Aorta (tissue), 5 donors: ENCODE data around the gene TMEM178B. TPM values are rescaled to one million over a fixed set of nuclear protein-coding genes. Genes with fewer than 3 reads are reported as not detected.

Source experiments
- ATAC-seq: fragments of 200-7000 bp; cut with Tn5 transposase; one replicate; pipeline ENCODE4 v1.9.1; 2022; ENCODE audit warnings: moderate library complexity; ENCODE audit not compliant: low FRiP score
- DNase-seq, 2 donors: peaks; one replicate each; pipeline ENCODE4 v3.0.0-alpha.2; 2020
- H3K27ac ChIP-seq, 2 donors: one replicate each; pipeline ENCODE4 v1.5.1; 2013; ENCODE audit warnings: low read length in 2 of 2, mild to moderate bottlenecking in 2 of 2, moderate library complexity in 2 of 2, control low read depth in 1 of 2, inconsistent platforms in 1 of 2, low read depth in 1 of 2
- H3K27me3 ChIP-seq, 2 donors: one replicate each; pipeline ENCODE4 v1.6.1; 2013; ENCODE audit warnings: control low read depth in 1 of 2, low read length in 1 of 2, mild to moderate bottlenecking in 1 of 2, moderate library complexity in 1 of 2; ENCODE audit not compliant: insufficient read depth in 2 of 2, control insufficient read depth in 1 of 2
- H3K36me3 ChIP-seq, 2 donors: one replicate each; pipeline ENCODE4 v1.6.1; 2013; ENCODE audit warnings: control low read depth in 1 of 2, low read length in 1 of 2, mild to moderate bottlenecking in 1 of 2; ENCODE audit not compliant: insufficient read depth in 2 of 2, control insufficient read depth in 1 of 2
- H3K4me1 ChIP-seq, 2 donors: one replicate each; pipeline ENCODE4 v1.6.1; 2013; ENCODE audit warnings: low read length in 2 of 2, control low read depth in 1 of 2, mild to moderate bottlenecking in 1 of 2, moderate library complexity in 1 of 2; ENCODE audit not compliant: insufficient read depth in 2 of 2, control insufficient read depth in 1 of 2
- H3K4me3 ChIP-seq, 2 donors: one replicate each; pipeline ENCODE4 v1.5.1; 2013; ENCODE audit warnings: low read length in 2 of 2, control low read depth in 1 of 2, mild to moderate bottlenecking in 1 of 2
- H3K9me3 ChIP-seq: one replicate; pipeline ENCODE4 v1.6.1; 2013; ENCODE audit warnings: mild to moderate bottlenecking, low read length; ENCODE audit not compliant: control insufficient read depth
- WGBS, 2 donors: extraction: QIAGEN DNeasy Blood & Tissue Kit; methylation state at CpG; one replicate each; pipeline ENCODE4 v1.1.7; 2013; 5-methylcytosine and 5-hydroxymethylcytosine counted together
- intact Hi-C, 2 donors: fragments of 100-400 bp; cut with DNase I; formaldehyde crosslinking; loops; one replicate each; pipeline versions ENCODE4 v1.14.2 to v1.15.0; 2022
- polyA plus RNA-seq, 2 donors: library from polyadenylated mRNA; stranded (reverse); fragments of 200-250 nt; gene quantifications; one replicate each; pipeline ENCODE4 v1.2.3, GENCODE V29; 2013
- total RNA-seq, 2 donors: library from RNA; stranded (reverse); fragmentation: NEBNext Ultra II Directional; extraction: Animal tissue kit (Norgen Biotek cat#: 25700); gene quantifications; one replicate each; pipeline ENCODE4 v1.2.1, GENCODE V29; 2021
- donor health status: healthy with polysubstance abuse.
- donor health status: Bipolar disorder and iron deficiency.
- donor health status: DM: no; HTN: no; CAD: no.
- donor health status: DM: no; HTN: no; CAD: no.
- donor health status: DM: yes; HTN: yes; CAD: no.

Gene TMEM178B
- total and polyA plus RNA-seq, 4 donors, result 0.05 to 0.42 (median 0.19) TPM

- intact Hi-C loops, result no loop called here
- ATAC-seq (no peak), DNase-seq (no peak)
- peaks cover 1% of the 10 kb centered on the region for H3K9me3 ChIP-seq
- no peak overlapping the region for H3K4me3 ChIP-seq
- peaks cover 0 to 1% of the 10 kb centered on the region in 2 donors for H3K27me3 ChIP-seq
- no peaks in the 10 kb centered on the region for H3K4me1 ChIP-seq
- no peak overlapping the region for H3K27ac ChIP-seq
- no peaks in the 10 kb centered on the region for H3K36me3 ChIP-seq
- 72 to 77% methylated on average over 4 of the region's 4 CpGs for WGBS, 2 donors
These were observed 202.2 kb downstream of the TMEM178B start for GRCh38 chr7:141276031-141276430.

GRCh38 chr7:141280100-141280499 is 206.2 kb downstream of the TMEM178B start:
- Histone ChIP-seq H3K27me3 (peaks cover 0 to 1% of the 10 kb centered on the region in 2 donors), H3K36me3 (no peaks in the 10 kb centered on the region), H3K4me1 (no peaks in the 10 kb centered on the region), H3K27ac (no peak overlapping the region), H3K9me3 (no peaks in the 10 kb centered on the region), H3K4me3 (no peak overlapping the region)
- ATAC-seq, result no peak
- WGBS, 2 donors, result 47 to 54% methylated on average over 3 of the region's 3 CpGs
- intact Hi-C loops, result no loop called here
- no peak for DNase-seq

GRCh38 chr7:141281311-141281710 is 207.4 kb downstream of the TMEM178B start:
- Histone ChIP-seq H3K4me1 (no peaks in the 10 kb centered on the region), H3K27ac (no peak overlapping the region), H3K4me3 (no peak overlapping the region), H3K36me3 (no peaks in the 10 kb centered on the region), H3K27me3 (peaks cover 0 to 1% of the 10 kb centered on the region in 2 donors), H3K9me3 (no peaks in the 10 kb centered on the region)
- 72 to 73% methylated on average over 7 of the region's 7 CpGs for WGBS, 2 donors
- no peak for ATAC-seq
- intact Hi-C loops, result no loop called here
- no peak for DNase-seq

GRCh38 chr7:141286522-141286921 is 212.7 kb downstream of the TMEM178B start:
- ATAC-seq (no peak), DNase-seq (no peak)
- H3K9me3 ChIP-seq, result no peaks in the 10 kb centered on the region
- no peak overlapping the region for H3K4me3 ChIP-seq
- intact Hi-C loops, result no loop called here
- WGBS, 2 donors, result 55 to 61% methylated on average over 3 of the region's 3 CpGs
- H3K27ac ChIP-seq, result no peak overlapping the region
- no peaks in the 10 kb centered on the region for H3K4me1 ChIP-seq
- H3K27me3 ChIP-seq, result no peaks in the 10 kb centered on the region
- H3K36me3 ChIP-seq, result no peaks in the 10 kb centered on the region

GRCh38 chr7:141287936-141288335 is 214.1 kb downstream of the TMEM178B start:
- 1 to 8% methylated on average over 5 of the region's 5 CpGs for WGBS, 2 donors
- Histone ChIP-seq H3K9me3 (no peaks in the 10 kb centered on the region), H3K4me1 (no peaks in the 10 kb centered on the region), H3K36me3 (no peaks in the 10 kb centered on the region), H3K27ac (no peak overlapping the region), H3K4me3 (no peak overlapping the region), H3K27me3 (no peaks in the 10 kb centered on the region)
- no peak for ATAC-seq
- no peak for DNase-seq
- intact Hi-C loops, result no loop called here

- Histone ChIP-seq H3K4me3 (no peak overlapping the region), H3K9me3 (peaks cover 2% of the 10 kb centered on the region), H3K27ac (no peak overlapping the region), H3K4me1 (no peaks in the 10 kb centered on the region), H3K36me3 (no peaks in the 10 kb centered on the region), H3K27me3 (no peaks in the 10 kb centered on the region)
- DNase-seq (no peak), ATAC-seq (no peak)
- 70 to 73% methylated on average over 7 of the region's 7 CpGs for WGBS, 2 donors
- intact Hi-C loops, result no loop called here
These were observed 214.8 kb downstream of the TMEM178B start for GRCh38 chr7:141288626-141289025.

- no peaks in the 10 kb centered on the region for H3K36me3 ChIP-seq
- H3K9me3 ChIP-seq, result peaks cover 2% of the 10 kb centered on the region
- H3K27me3 ChIP-seq, result no peaks in the 10 kb centered on the region
- 90 to 91% methylated on average over 8 of the region's 8 CpGs for WGBS, 2 donors
- ATAC-seq (no peak), DNase-seq (no peak)
- no peaks in the 10 kb centered on the region for H3K4me1 ChIP-seq
- H3K27ac ChIP-seq, result no peak overlapping the region
- intact Hi-C loops, result no loop called here
- H3K4me3 ChIP-seq, result no peak overlapping the region
These were observed 216.5 kb downstream of the TMEM178B start for GRCh38 chr7:141290365-141290764.

- H3K9me3 ChIP-seq, result peaks cover 2% of the 10 kb centered on the region
- no peak overlapping the region for H3K27ac ChIP-seq
- no peaks in the 10 kb centered on the region for H3K36me3 ChIP-seq
- H3K4me1 ChIP-seq, result no peaks in the 10 kb centered on the region
- no peak for ATAC-seq
- no peak for DNase-seq
- intact Hi-C loops, result no loop called here
- no peak overlapping the region for H3K4me3 ChIP-seq
- WGBS, 2 donors, result 68 to 72% methylated on average over 7 of the region's 7 CpGs
- H3K27me3 ChIP-seq, result no peaks in the 10 kb centered on the region
These were observed 217.1 kb downstream of the TMEM178B start for GRCh38 chr7:141290973-141291372.

GRCh38 chr7:141291541-141291940 is 217.7 kb downstream of the TMEM178B start:
- DNase-seq, result no peak
- intact Hi-C loops, result no loop called here

More at GRCh38 chr7:141291541-141291940, 217.7 kb downstream of the TMEM178B start:
- no peak overlapping the region for H3K27ac ChIP-seq
- peaks cover 2% of the 10 kb centered on the region for H3K9me3 ChIP-seq
- no peaks in the 10 kb centered on the region for H3K27me3 ChIP-seq
- 71% methylated on average over 2 of the region's 2 CpGs for WGBS, 2 donors
- no peaks in the 10 kb centered on the region for H3K4me1 ChIP-seq
- no peak overlapping the region for H3K4me3 ChIP-seq
- H3K36me3 ChIP-seq, result no peaks in the 10 kb centered on the region
- no peak for ATAC-seq
